ENCODE results near the gene LARP7.
A peak's percentile ranks its signal among the peaks of the same experiment; 100 is the strongest.
"Not testable (repeated sequence)": the region's sequence is repeated elsewhere in the genome, so short reads cannot be mapped to it uniquely, and the experiment has no call there.

Gene LARP7

DNA sequence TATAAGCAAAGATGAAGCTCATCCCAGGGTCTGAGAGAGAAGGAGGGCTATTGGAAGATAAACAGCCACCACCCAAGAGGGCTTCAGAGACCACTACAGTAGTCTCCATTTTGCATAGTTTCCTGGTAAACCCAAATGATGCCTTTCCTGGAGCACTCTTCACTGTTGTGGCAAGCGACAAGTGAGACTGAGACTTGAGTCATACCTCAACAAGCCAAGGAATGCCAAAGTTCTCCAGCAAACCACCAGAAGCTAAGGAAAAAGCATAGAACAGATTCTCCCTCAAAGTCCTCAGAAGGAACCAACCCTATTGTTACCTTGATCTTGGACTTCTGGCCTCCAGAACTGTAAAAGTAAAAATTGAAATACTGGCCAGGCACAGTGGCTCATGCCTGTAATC is 65.9 kb downstream of the LARP7 start:
- no peak overlapping the region for H3K4me3 ChIP-seq (ENCODE audit: severe bottlenecking)
- H3K27me3 ChIP-seq (ENCODE audit: insufficient read depth, poor library complexity, severe bottlenecking) = peaks cover 41% of the 10 kb centered on the region
- no peak overlapping the region for H3K27ac ChIP-seq (ENCODE audit: poor library complexity, severe bottlenecking)
- ATAC-seq (ENCODE audit: low read depth) (no peak), DNase-seq (ENCODE audit: low spot score) (no peak)
- no peaks in the 10 kb centered on the region for H3K4me1 ChIP-seq (ENCODE audit: insufficient read depth, poor library complexity, severe bottlenecking)
- no peaks in the 10 kb centered on the region for H3K9me3 ChIP-seq (ENCODE audit: severe bottlenecking)
- H3K36me3 ChIP-seq (ENCODE audit: low read depth) = no peaks in the 10 kb centered on the region
- no peak for TF ChIP-seq CTCF (IDR thresholded peaks at IDR 0.05; ENCODE audit: poor library complexity, severe bottlenecking)

DNA sequence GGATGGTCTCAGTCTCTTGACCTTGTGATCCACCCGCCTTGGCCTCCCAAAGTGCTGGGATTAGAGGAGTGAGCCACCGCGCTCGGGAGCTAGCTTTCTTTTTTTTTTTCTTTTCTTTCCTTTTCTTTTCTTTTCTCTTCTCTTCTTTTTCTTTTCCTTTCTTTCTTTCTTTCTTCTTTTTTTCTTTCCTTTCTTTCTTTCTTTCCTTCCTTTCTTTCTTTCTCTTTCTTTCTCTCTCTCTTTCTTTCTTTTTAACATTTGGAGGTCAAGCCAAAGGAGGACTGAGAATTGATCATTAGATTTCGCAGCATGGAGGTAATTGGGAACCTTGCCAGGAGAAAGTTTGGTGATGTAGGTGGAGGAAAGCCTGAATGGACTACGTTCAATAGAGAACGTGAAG is 67.4 kb downstream of the LARP7 start:
- H3K27ac ChIP-seq (ENCODE audit: poor library complexity, severe bottlenecking) = no peak overlapping the region
- no peak for ATAC-seq (ENCODE audit: low read depth)
- H3K27me3 ChIP-seq (ENCODE audit: insufficient read depth, poor library complexity, severe bottlenecking) = peaks cover 44% of the 10 kb centered on the region
- no peak for TF ChIP-seq CTCF (IDR thresholded peaks at IDR 0.05; ENCODE audit: poor library complexity, severe bottlenecking)
- H3K4me1 ChIP-seq (ENCODE audit: insufficient read depth, poor library complexity, severe bottlenecking) = no peaks in the 10 kb centered on the region
- no peak for DNase-seq (ENCODE audit: low spot score)
- no peak overlapping the region for H3K4me3 ChIP-seq (ENCODE audit: severe bottlenecking)
- H3K9me3 ChIP-seq (ENCODE audit: severe bottlenecking) = no peaks in the 10 kb centered on the region
- no peaks in the 10 kb centered on the region for H3K36me3 ChIP-seq (ENCODE audit: low read depth)

DNA sequence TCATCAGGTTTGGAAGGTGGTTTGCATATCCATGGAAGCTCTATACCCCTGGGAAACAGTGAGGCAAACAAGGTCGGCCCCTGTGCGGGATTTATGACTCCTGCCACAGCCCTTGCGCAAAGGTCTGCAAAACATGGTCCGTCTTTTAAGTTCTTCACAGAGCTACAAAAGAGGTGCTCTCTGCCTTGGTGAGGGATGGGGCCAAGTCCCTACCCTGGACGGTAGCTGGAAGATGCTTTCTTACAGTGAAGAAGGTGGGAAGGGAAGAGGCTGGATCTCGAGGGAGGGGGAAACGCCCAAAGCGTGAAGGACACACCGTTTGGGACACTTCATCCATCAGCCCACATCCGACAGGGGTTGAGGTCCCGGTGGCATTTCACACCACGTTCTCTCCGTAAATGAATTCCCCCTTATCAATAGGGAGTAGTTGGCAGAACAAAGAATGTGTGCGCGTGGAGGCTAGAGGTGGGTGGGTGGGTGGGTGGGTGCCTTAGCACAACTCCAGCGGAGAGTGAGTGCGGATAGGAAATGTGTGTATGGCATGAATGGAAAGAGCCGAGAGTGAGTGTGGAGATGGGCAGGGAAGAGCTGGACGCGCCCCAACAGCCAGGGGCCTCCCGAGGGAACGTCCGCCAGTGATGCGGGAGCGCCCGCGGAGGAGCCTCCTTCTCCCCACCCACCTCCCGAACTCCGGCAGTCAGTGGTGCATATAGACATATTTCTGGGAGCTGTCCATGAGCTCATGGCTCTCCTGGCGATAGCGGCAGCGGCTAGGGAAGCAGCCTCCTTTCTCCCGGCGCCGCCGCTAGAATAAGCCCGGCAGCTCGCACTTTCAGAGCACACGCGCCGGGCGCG is 68.3 kb downstream of the LARP7 start:
- Histone ChIP-seq H3K36me3 (ENCODE audit: low read depth) (no peaks in the 10 kb centered on the region), H3K27me3 (ENCODE audit: insufficient read depth, poor library complexity, severe bottlenecking) (peaks cover 44% of the 10 kb centered on the region), H3K27ac (ENCODE audit: poor library complexity, severe bottlenecking) (no peak overlapping the region), H3K4me1 (ENCODE audit: insufficient read depth, poor library complexity, severe bottlenecking) (no peaks in the 10 kb centered on the region), H3K4me3 (ENCODE audit: severe bottlenecking) (peak overlapping the region; percentile 20), H3K9me3 (ENCODE audit: severe bottlenecking) (no peaks in the 10 kb centered on the region)
- DNase-seq (ENCODE audit: low spot score) = peak; percentile 59
- TF ChIP-seq CTCF (IDR thresholded peaks at IDR 0.05; ENCODE audit: poor library complexity, severe bottlenecking) = no peak
- ATAC-seq (ENCODE audit: low read depth) = peak; percentile 88

DNA sequence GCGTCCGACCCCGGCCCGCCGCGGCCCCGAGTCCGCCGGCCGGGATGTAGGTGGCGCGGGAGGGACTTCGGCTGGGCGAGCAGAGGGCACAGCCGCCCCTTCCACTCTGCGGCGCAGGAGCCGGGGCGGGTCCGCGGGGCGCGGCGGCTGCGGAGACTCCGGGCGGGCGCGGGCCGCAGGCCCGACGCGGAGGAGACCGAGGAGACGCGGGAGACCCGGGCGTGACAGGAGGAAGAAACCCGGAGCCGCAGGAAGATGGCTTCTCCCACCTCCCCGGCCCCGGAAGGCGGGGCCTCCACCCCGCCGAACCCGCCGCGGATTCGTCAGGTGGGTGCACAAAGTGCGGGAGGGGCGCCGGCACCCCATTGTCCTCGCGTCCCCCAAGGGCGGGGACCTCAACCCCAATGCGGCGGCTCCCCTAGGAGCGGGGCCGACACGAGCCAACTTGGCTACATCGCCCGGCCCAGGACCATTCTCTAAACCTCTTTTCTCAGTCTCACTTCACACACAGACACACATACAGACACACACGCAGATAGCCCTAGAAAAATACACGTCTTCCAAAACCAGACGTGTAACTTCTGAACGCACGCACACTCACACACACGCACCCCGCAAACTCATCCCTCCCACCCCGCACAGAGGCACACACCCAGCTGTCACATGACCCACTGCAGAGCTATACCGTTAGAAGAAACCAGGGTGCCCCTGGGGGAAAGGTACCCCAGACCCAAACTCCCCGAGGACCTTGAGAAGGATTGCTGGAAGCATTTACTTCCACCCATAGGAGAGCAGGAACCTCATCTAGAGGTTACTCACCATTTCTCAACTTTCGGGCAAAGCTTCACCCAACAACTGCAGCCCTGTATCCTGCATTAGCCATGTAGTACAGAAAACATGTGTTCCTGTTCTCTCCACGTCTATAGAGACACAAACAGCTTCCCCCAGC is 69.2 kb downstream of the LARP7 start:
- H3K4me1 ChIP-seq (ENCODE audit: insufficient read depth, poor library complexity, severe bottlenecking); H3K36me3 ChIP-seq (ENCODE audit: low read depth); H3K27ac ChIP-seq (ENCODE audit: poor library complexity, severe bottlenecking); DNase-seq (ENCODE audit: low spot score); H3K9me3 ChIP-seq (ENCODE audit: severe bottlenecking): not testable (repeated sequence)
- peaks cover 44% of the 10 kb centered on the region for H3K27me3 ChIP-seq (ENCODE audit: insufficient read depth, poor library complexity, severe bottlenecking)
- peak overlapping the region; percentile 34 for H3K4me3 ChIP-seq (ENCODE audit: severe bottlenecking)
- ATAC-seq (ENCODE audit: low read depth) = peak; percentile 53

DNA sequence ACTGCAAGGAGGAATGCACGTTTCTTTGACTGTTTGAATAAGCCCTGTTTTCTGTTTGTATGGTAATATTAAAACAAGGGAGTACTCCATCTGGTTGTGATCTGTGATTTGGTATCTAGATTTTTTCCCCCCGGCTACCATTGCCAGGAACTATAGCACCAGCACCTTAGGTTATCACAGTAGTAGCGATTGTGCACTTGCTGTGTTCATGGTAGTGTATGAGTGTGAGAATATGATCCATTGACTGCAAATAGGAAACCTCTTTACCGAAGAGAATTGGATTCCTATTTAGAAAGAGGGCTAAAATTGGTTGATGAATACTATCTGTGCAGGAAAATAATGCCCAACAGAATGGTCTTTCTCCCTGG is 69.9 kb downstream of the LARP7 start:
- Histone ChIP-seq H3K4me3 (ENCODE audit: severe bottlenecking) (no peak overlapping the region), H3K27ac (ENCODE audit: poor library complexity, severe bottlenecking) (no peak overlapping the region), H3K27me3 (ENCODE audit: insufficient read depth, poor library complexity, severe bottlenecking) (peaks cover 44% of the 10 kb centered on the region), H3K36me3 (ENCODE audit: low read depth) (no peaks in the 10 kb centered on the region), H3K4me1 (ENCODE audit: insufficient read depth, poor library complexity, severe bottlenecking) (no peaks in the 10 kb centered on the region), H3K9me3 (ENCODE audit: severe bottlenecking) (no peaks in the 10 kb centered on the region)
- TF ChIP-seq CTCF (IDR thresholded peaks at IDR 0.05; ENCODE audit: poor library complexity, severe bottlenecking) = no peak
- DNase-seq (ENCODE audit: low spot score) = no peak
- ATAC-seq (ENCODE audit: low read depth) = no peak

Measured in RWPE2 (cell line).